Urinary bladder (tissue), 4 donors: ENCODE results near the gene ARHGAP26. TPM values are rescaled to one million over a fixed set of nuclear protein-coding genes. Genes with fewer than 3 reads are reported as not detected.

Experiments used
- DNase-seq: peaks from one replicate; pipeline ENCODE4 v3.0.0-alpha.2; 2015; ENCODE audit errors: extremely low spot score
- H3K27ac ChIP-seq: one replicate; pipeline ENCODE4 v1.5.1; 2013; ENCODE audit warnings: low read depth, mild to moderate bottlenecking, moderate library complexity
- H3K36me3 ChIP-seq: one replicate; pipeline ENCODE4 v1.6.1; 2013; ENCODE audit warnings: mild to moderate bottlenecking, moderate library complexity; ENCODE audit not compliant: insufficient read depth
- H3K4me1 ChIP-seq: one replicate; pipeline ENCODE4 v1.6.1; 2013; ENCODE audit warnings: mild to moderate bottlenecking, moderate library complexity; ENCODE audit not compliant: insufficient read depth
- H3K4me3 ChIP-seq: one replicate; pipeline ENCODE4 v1.5.1; 2013; ENCODE audit warnings: low read depth, low read length
- WGBS: extraction: QIAGEN DNeasy Blood & Tissue Kit; methylation state at CpG from one replicate; pipeline ENCODE4 v1.1.7; 2013; 5-methylcytosine and 5-hydroxymethylcytosine counted together
- polyA plus RNA-seq: library from polyadenylated mRNA; stranded (reverse); fragments of 200-250 nt; gene quantifications from one replicate; pipeline ENCODE4 v1.2.3, GENCODE V29; 2013
- total RNA-seq: library from RNA; depleted of rRNA; stranded (reverse); fragments of >200 nt; gene quantifications from one replicate; pipeline ENCODE4 v1.2.3, GENCODE V29; 2014
- donor health status: healthy with polysubstance abuse.
- donor health status: healthy.

Gene ARHGAP26
- total and polyA plus RNA-seq, 2 donors, result 5.7 to 54.2 TPM

- Histone ChIP-seq H3K27ac (no peak overlapping the region), H3K36me3 (no peaks in the 10 kb centered on the region), H3K4me3 (no peak overlapping the region), H3K4me1 (no peaks in the 10 kb centered on the region)
- WGBS, result 95% methylated on average over 12 of the region's 12 CpGs
- no peak for DNase-seq
These were observed 403.1 kb downstream of the ARHGAP26 start for GRCh38 chr5:143173139-143173889.

- H3K36me3 ChIP-seq, result no peaks in the 10 kb centered on the region
- 62% methylated on average over 1 of the region's 1 CpG for WGBS
- H3K27ac ChIP-seq, result no peak overlapping the region
- DNase-seq, result no peak
- H3K4me1 ChIP-seq, result no peaks in the 10 kb centered on the region
- no peak overlapping the region for H3K4me3 ChIP-seq
These were observed 404.7 kb downstream of the ARHGAP26 start for GRCh38 chr5:143174714-143175398.

- Histone ChIP-seq H3K27ac (no peak overlapping the region), H3K4me3 (no peak overlapping the region), H3K4me1 (no peaks in the 10 kb centered on the region), H3K36me3 (no peaks in the 10 kb centered on the region)
- 88% methylated on average over 3 of the region's 3 CpGs for WGBS
- DNase-seq, result no peak
These were observed 405.9 kb downstream of the ARHGAP26 start for GRCh38 chr5:143176048-143176447.

- Histone ChIP-seq H3K4me3 (no peak overlapping the region), H3K4me1 (no peaks in the 10 kb centered on the region), H3K27ac (no peak overlapping the region), H3K36me3 (no peaks in the 10 kb centered on the region)
- DNase-seq, result no peak
- WGBS, result 94% methylated on average over 9 of the region's 9 CpGs
These were observed 407.2 kb downstream of the ARHGAP26 start for GRCh38 chr5:143177263-143177983.

- H3K4me1 ChIP-seq, result peaks cover 1% of the 10 kb centered on the region
- WGBS, result 98% methylated on average over 6 of the region's 6 CpGs
- DNase-seq, result no peak
These were observed 409.1 kb downstream of the ARHGAP26 start for GRCh38 chr5:143179126-143179740.

GRCh38 chr5:143180751-143181150 is 410.6 kb downstream of the ARHGAP26 start:
- Histone ChIP-seq H3K4me1 (peaks cover 1% of the 10 kb centered on the region), H3K36me3 (no peaks in the 10 kb centered on the region), H3K4me3 (no peak overlapping the region), H3K27ac (no peak overlapping the region)
- no peak for DNase-seq
- 97% methylated on average over 1 of the region's 1 CpG for WGBS

More at GRCh38 chr5:143179126-143179740, 409.1 kb downstream of the ARHGAP26 start:
- H3K4me3 ChIP-seq, result no peak overlapping the region
- H3K27ac ChIP-seq, result no peak overlapping the region
- no peaks in the 10 kb centered on the region for H3K36me3 ChIP-seq

GRCh38 chr5:143181173-143181572 is 411.0 kb downstream of the ARHGAP26 start:
- 91% methylated on average over 3 of the region's 3 CpGs for WGBS
- no peak overlapping the region for H3K4me3 ChIP-seq

GRCh38 chr5:143182106-143182505 is 411.9 kb downstream of the ARHGAP26 start:
- no peak overlapping the region for H3K4me3 ChIP-seq
- 95% methylated on average over 3 of the region's 3 CpGs for WGBS
- peaks cover 1% of the 10 kb centered on the region for H3K4me1 ChIP-seq
- no peaks in the 10 kb centered on the region for H3K36me3 ChIP-seq
- DNase-seq, result no peak
- H3K27ac ChIP-seq, result no peak overlapping the region

More at GRCh38 chr5:143181173-143181572, 411.0 kb downstream of the ARHGAP26 start:
- Histone ChIP-seq H3K4me1 (peaks cover 1% of the 10 kb centered on the region), H3K36me3 (no peaks in the 10 kb centered on the region), H3K27ac (no peak overlapping the region)
- no peak for DNase-seq

GRCh38 chr5:143182901-143183820 is 413.0 kb downstream of the ARHGAP26 start:
- H3K36me3 ChIP-seq, result no peaks in the 10 kb centered on the region
- no peak for DNase-seq
- H3K27ac ChIP-seq, result no peak overlapping the region
- peaks cover 1% of the 10 kb centered on the region for H3K4me1 ChIP-seq
- WGBS, result 67% methylated on average over 15 of the region's 15 CpGs
- H3K4me3 ChIP-seq, result no peak overlapping the region

- no peak overlapping the region for H3K27ac ChIP-seq
- WGBS, result 81% methylated on average over 1 of the region's 1 CpG
These were observed 413.8 kb downstream of the ARHGAP26 start for GRCh38 chr5:143183989-143184388.

GRCh38 chr5:143186623-143187022 is 416.4 kb downstream of the ARHGAP26 start:
- Histone ChIP-seq H3K27ac (no peak overlapping the region), H3K4me3 (no peak overlapping the region), H3K4me1 (peaks cover 1% of the 10 kb centered on the region), H3K36me3 (no peaks in the 10 kb centered on the region)
- no peak for DNase-seq

More at GRCh38 chr5:143183989-143184388, 413.8 kb downstream of the ARHGAP26 start:
- Histone ChIP-seq H3K36me3 (no peaks in the 10 kb centered on the region), H3K4me3 (no peak overlapping the region), H3K4me1 (peaks cover 1% of the 10 kb centered on the region)
- no peak for DNase-seq

- 91% methylated on average over 8 of the region's 8 CpGs for WGBS
- Histone ChIP-seq H3K4me3 (no peak overlapping the region), H3K36me3 (no peaks in the 10 kb centered on the region), H3K27ac (no peak overlapping the region), H3K4me1 (peaks cover 1% of the 10 kb centered on the region)
- DNase-seq, result no peak
These were observed 417.3 kb downstream of the ARHGAP26 start for GRCh38 chr5:143187495-143187894.
